HTR-8/SVneo (cell line): ENCODE data around the gene EZR.
"Not testable (repeated sequence)": the region's sequence is repeated elsewhere in the genome, so short reads cannot be mapped to it uniquely, and the experiment has no call there.

Experiments used
- DNase-seq: peaks from one replicate; pipeline ENCODE4 v3.0.0; 2011; ENCODE audit warnings: low spot score, mixed read lengths; ENCODE audit not compliant: insufficient read length
- FAIRE-seq: peaks from 2 replicates; lab custom pipeline; 2011; peaks lifted over from hg19 to GRCh38; lab: Jason Lieb, UNC

Gene EZR

GRCh38 chr6:158843751-158844683 lies 24.8 kb upstream of the EZR start:
- DNase-seq: no peak
- no peak for FAIRE-seq

GRCh38 chr6:158841358-158841757 lies 22.2 kb upstream of the EZR start:
- FAIRE-seq (no peak), DNase-seq (no peak)

- FAIRE-seq: no peak
Observed at GRCh38 chr6:158840465-158840864, 21.3 kb upstream of the EZR start.

GRCh38 chr6:158839796-158840195 lies 20.6 kb upstream of the EZR start:
- FAIRE-seq (no peak), DNase-seq (no peak)

More at GRCh38 chr6:158840465-158840864, 21.3 kb upstream of the EZR start:
- DNase-seq: no peak

GRCh38 chr6:158838790-158839189 lies 19.6 kb upstream of the EZR start:
- not testable (repeated sequence) for DNase-seq, FAIRE-seq

GRCh38 chr6:158837684-158838625 lies 18.8 kb upstream of the EZR start:
- DNase-seq (no peak), FAIRE-seq (no peak)

- no peak for FAIRE-seq
- no peak for DNase-seq
Observed at GRCh38 chr6:158836625-158837311, 17.6 kb upstream of the EZR start.

GRCh38 chr6:158835616-158836221 lies 16.6 kb upstream of the EZR start:
- no peak for FAIRE-seq
- DNase-seq: no peak

- FAIRE-seq: no peak
- no peak for DNase-seq
Observed at GRCh38 chr6:158834675-158835385, 15.7 kb upstream of the EZR start.

- not testable (repeated sequence) for FAIRE-seq, DNase-seq
Observed at GRCh38 chr6:158832807-158833206, 13.6 kb upstream of the EZR start.

GRCh38 chr6:158832026-158832425 lies 12.9 kb upstream of the EZR start:
- FAIRE-seq: no peak
- no peak for DNase-seq

- FAIRE-seq (no peak), DNase-seq (no peak)
Observed at GRCh38 chr6:158831571-158831970, 12.4 kb upstream of the EZR start.

- DNase-seq (no peak), FAIRE-seq (no peak)
Observed at GRCh38 chr6:158830736-158831135, 11.6 kb upstream of the EZR start.

- no peak for FAIRE-seq
- DNase-seq: no peak
Observed at GRCh38 chr6:158828807-158829206, 9.6 kb upstream of the EZR start.

- DNase-seq (no peak), FAIRE-seq (no peak)
Observed at GRCh38 chr6:158826819-158827501, 7.8 kb upstream of the EZR start.

GRCh38 chr6:158825951-158826306 lies 6.8 kb upstream of the EZR start:
- DNase-seq (no peak), FAIRE-seq (no peak)

- no peak for DNase-seq
- FAIRE-seq: no peak
Observed at GRCh38 chr6:158825038-158825950, 6.1 kb upstream of the EZR start.

- not testable (repeated sequence) for DNase-seq, FAIRE-seq
Observed at GRCh38 chr6:158823616-158824015, 4.4 kb upstream of the EZR start.
